HCT116 (cell line): ENCODE results near the gene DBX2. TPM values are rescaled to one million over a fixed set of nuclear protein-coding genes. Genes with fewer than 3 reads are reported as not detected.

Experiments used
- ATAC-seq: fragments of 200-7000 bp; cut with Tn5 transposase; 2 replicates; pipeline ENCODE4 v1.9.1; 2020; ENCODE audit warnings: mild to moderate bottlenecking, moderate library complexity
- BruUV-seq: library from RNA; stranded (reverse); fragments of 400-500 nt; replicated peaks from 2 replicates; lab custom pipeline; 2021; lab: Mats Ljungman, UMichigan
- CTCF ChIA-PET: fragments of 300-600 bp; sonication (Branson Sonifier 250); formaldehyde crosslinking; loops from one replicate; lab custom pipeline; 2021; ENCODE audit warnings: antibody characterized with exemption; lab: Charles Lee
- POLR2A ChIA-PET: fragments of 300-600, 350-600 bp; sonication (Branson Sonifier 250); formaldehyde crosslinking; loops from one replicate; lab custom pipeline; 2021; ENCODE audit warnings: antibody characterized with exemption; lab: Charles Lee
- RAD21 ChIA-PET, 2 experiments: fragments of 300-600 bp; sonication (Branson Sonifier 250); formaldehyde crosslinking; loops; one replicate each; lab custom pipeline; 2023; ENCODE audit warnings: low total read pairs in 2 of 2; ENCODE audit not compliant: uncharacterized antibody in 2 of 2, unreplicated experiment in 2 of 2, low non-redundant PET in 1 of 2; lab: Charles Lee
- DNase-seq: peaks from one replicate; pipeline ENCODE4 v3.0.0-alpha.2; 2010; ENCODE audit warnings: low read depth, low spot score
- H2AFZ ChIP-seq: fragments of 200-600 bp; shearing (Covaris generic), sonication (generic); 2 replicates; pipeline ENCODE4 v1.6.1; 2017; ENCODE audit warnings: low read depth, mixed run types, mixed read lengths, antibody characterized with exemption, low read length; ENCODE audit not compliant: poor library complexity, severe bottlenecking
- H3K27ac ChIP-seq: 2 replicates; pipeline ENCODE4 v1.5.1; 2012; ENCODE audit warnings: low read depth, low read length
- H3K27me3 ChIP-seq: fragments of 200-600 bp; sonication (generic); 2 replicates; pipeline ENCODE4 v1.6.1; 2016; ENCODE audit warnings: mixed run types, low read length, mixed read lengths; ENCODE audit not compliant: insufficient read depth
- H3K36me3 ChIP-seq, 2 experiments: fragments of 200-500 bp in 1 of 2; fragments of 200-600 bp in 1 of 2; sonication (Bioruptor generic) in 1 of 2; sonication (generic) in 1 of 2; 2 replicates each; pipeline versions ENCODE4 v1.5.1 to v1.6.1; 2014 to 2016; ENCODE audit warnings: low read length in 2 of 2, inconsistent platforms in 1 of 2, mixed read lengths in 1 of 2, mixed run types in 1 of 2; ENCODE audit not compliant: insufficient read depth in 2 of 2, control insufficient read depth in 1 of 2
- H3K4me1 ChIP-seq, 2 experiments: fragments of 200-600 bp in 1 of 2; sonication (generic) in 1 of 2; 2 replicates each; pipeline versions ENCODE4 v1.5.1 to v1.6.1; 2012 to 2017; ENCODE audit warnings: low read length in 2 of 2, inconsistent platforms in 1 of 2, mild to moderate bottlenecking in 1 of 2, mixed read lengths in 1 of 2, mixed run types in 1 of 2, moderate library complexity in 1 of 2; ENCODE audit not compliant: insufficient read depth in 2 of 2, control insufficient read depth in 1 of 2
- H3K4me2 ChIP-seq: fragments of 200-600 bp; sonication (generic); 2 replicates; pipeline ENCODE4 v1.6.1; 2017; ENCODE audit warnings: mixed run types, low read length, mixed read lengths
- H3K4me3 ChIP-seq, 2 experiments: fragments of 200-600 bp in 1 of 2; sonication (generic) in 1 of 2; replicated peaks in 1 of 2; 2 replicates each; pipeline ENCODE4 v1.5.1; 2011 to 2016; ENCODE audit warnings: low read length in 2 of 2, control low read depth in 1 of 2, low read depth in 1 of 2, mild to moderate bottlenecking in 1 of 2, mixed read lengths in 1 of 2, mixed run types in 1 of 2
- H3K79me2 ChIP-seq: fragments of 200-600 bp; sonication (generic); 2 replicates; pipeline ENCODE4 v1.6.1; 2017; ENCODE audit warnings: mild to moderate bottlenecking, mixed run types, low read length, moderate library complexity, mixed read lengths; ENCODE audit not compliant: insufficient read depth
- H3K9ac ChIP-seq: fragments of 200-600 bp; sonication (generic); 2 replicates; pipeline ENCODE4 v1.6.1; 2016; ENCODE audit warnings: low read length, mixed read lengths
- H3K9me2 ChIP-seq: fragments of 200-600 bp; sonication (generic), shearing (Covaris generic); 2 replicates; pipeline ENCODE4 v1.6.1; 2017; ENCODE audit warnings: mixed run types, mild to moderate bottlenecking, moderate library complexity; ENCODE audit not compliant: insufficient read depth
- H3K9me3 ChIP-seq, 2 experiments: fragments of 200-500 bp in 1 of 2; fragments of 200-600 bp in 1 of 2; sonication (Bioruptor generic) in 1 of 2; sonication (generic) in 1 of 2; 2 replicates each; pipeline ENCODE4 v1.6.1; 2014 to 2017; ENCODE audit warnings: low read length in 2 of 2, mixed read lengths in 2 of 2, inconsistent platforms in 1 of 2, low read depth in 1 of 2, mild to moderate bottlenecking in 1 of 2, mixed run types in 1 of 2, moderate library complexity in 1 of 2; ENCODE audit not compliant: control insufficient read depth in 1 of 2, insufficient read depth in 1 of 2
- H4K20me1 ChIP-seq: fragments of 200-600 bp; sonication (generic), shearing (Covaris generic); 2 replicates; pipeline ENCODE4 v1.6.1; 2017; ENCODE audit warnings: mixed run types, mild to moderate bottlenecking, moderate library complexity; ENCODE audit not compliant: insufficient read depth
- ATF3 ChIP-seq: IDR thresholded peaks from 2 replicates; pipeline ENCODE4 v1.6.1; 2012
- CBX3 ChIP-seq: IDR thresholded peaks from 2 replicates; pipeline ENCODE4 v1.6.1; 2012; ENCODE audit warnings: low read depth
- CTCF ChIP-seq, 3 experiments: fragments of 200-600 bp in 1 of 3; sonication (generic) in 1 of 3; IDR thresholded peaks in 2 of 3; conservative IDR thresholded peaks in 1 of 3; 2 replicates each; pipeline ENCODE4 v1.5.1; 2012 to 2017; ENCODE audit warnings: low read depth in 2 of 3, low read length in 2 of 3, antibody characterized with exemption in 1 of 3, borderline replicate concordance in 1 of 3, control low read depth in 1 of 3, mild to moderate bottlenecking in 1 of 3, mixed read lengths in 1 of 3, mixed run types in 1 of 3, moderate library complexity in 1 of 3; ENCODE audit not compliant: insufficient read depth in 1 of 3
- EGR1 ChIP-seq: IDR thresholded peaks from 2 replicates; pipeline ENCODE4 v1.6.1; 2012; ENCODE audit warnings: low read depth
- ELF1 ChIP-seq: IDR thresholded peaks from 2 replicates; pipeline ENCODE4 v1.6.1; 2012; ENCODE audit warnings: low read depth, borderline replicate concordance
- EZH2 ChIP-seq: fragments of 200-600 bp; sonication (generic); IDR thresholded peaks from 2 replicates; pipeline ENCODE4 v1.6.1; 2017; ENCODE audit warnings: antibody characterized with exemption, mixed run types
- EZH2phosphoT487 ChIP-seq: fragments of 200-600 bp; IDR thresholded peaks from 2 replicates; pipeline ENCODE4 v1.6.1; 2018; ENCODE audit warnings: antibody characterized with exemption, borderline replicate concordance
- FOSL1 ChIP-seq: IDR thresholded peaks from 2 replicates; pipeline ENCODE4 v1.6.1; 2012; ENCODE audit warnings: low read depth
- JUND ChIP-seq: IDR thresholded peaks from 2 replicates; pipeline ENCODE4 v1.6.1; 2012
- POLR2A ChIP-seq: IDR thresholded peaks from 2 replicates; pipeline ENCODE4 v1.7.0; 2011; ENCODE audit warnings: borderline replicate concordance; ENCODE audit not compliant: insufficient read depth, insufficient read length; ENCODE audit errors: extremely low read depth
- POLR2AphosphoS5 ChIP-seq: IDR thresholded peaks from 2 replicates; pipeline ENCODE4 v1.6.1; 2011; ENCODE audit warnings: mild to moderate bottlenecking, low read depth, low read length, moderate library complexity
- RAD21 ChIP-seq: IDR thresholded peaks from 2 replicates; pipeline ENCODE4 v1.6.1; 2012; ENCODE audit warnings: low read depth, mild to moderate bottlenecking
- SP1 ChIP-seq: IDR thresholded peaks from 2 replicates; pipeline ENCODE4 v1.6.1; 2012; ENCODE audit warnings: low read depth
- SRF ChIP-seq: IDR thresholded peaks from 2 replicates; pipeline ENCODE4 v1.6.1; 2012; ENCODE audit warnings: low read depth
- TCF7L2 ChIP-seq: IDR thresholded peaks from 2 replicates; pipeline ENCODE4 v1.7.0; 2011; ENCODE audit warnings: borderline replicate concordance, inconsistent platforms; ENCODE audit not compliant: insufficient read depth, insufficient read length; ENCODE audit errors: extremely low read depth
- YY1 ChIP-seq: IDR thresholded peaks from 2 replicates; pipeline ENCODE4 v1.6.1; 2011; ENCODE audit warnings: low read length, low read depth, moderate library complexity, mild to moderate bottlenecking; ENCODE audit not compliant: insufficient replicate concordance; ENCODE audit errors: extremely low read depth
- ZFX ChIP-seq: fragments of 450-650 bp; IDR thresholded peaks from 2 replicates; pipeline ENCODE4 v1.6.1; 2017
- ZNF274 ChIP-seq: fragments of 200-500 bp; sonication (Bioruptor generic); IDR thresholded peaks from 2 replicates; pipeline ENCODE4 v1.6.1; 2014; ENCODE audit warnings: mild to moderate bottlenecking, low read depth, low read length, inconsistent platforms
- intact Hi-C: fragments of 100-400 bp; cut with micrococcal nuclease; formaldehyde crosslinking; loops from 2 replicates; pipeline ENCODE4 v1.10.0; 2022
- total RNA-seq: library from RNA; stranded (reverse); gene quantifications from one replicate; pipeline ENCODE4 v1.2.1, GENCODE V29; 2021; ENCODE audit not compliant: unreplicated experiment
- TF ChIP-seq, protein P1 (sequence below): IDR thresholded peaks from 2 replicates; pipeline ENCODE4 v1.6.1; 2011; ENCODE audit warnings: mild to moderate bottlenecking, low read length, moderate library complexity; ENCODE audit not compliant: insufficient replicate concordance; ENCODE audit errors: extremely low read depth
- TF ChIP-seq, protein P2 (sequence below): IDR thresholded peaks from 2 replicates; pipeline ENCODE4 v1.6.1; 2012

Gene DBX2
- total RNA-seq, 1 experiment from 2014 or later = not detected

DNA sequence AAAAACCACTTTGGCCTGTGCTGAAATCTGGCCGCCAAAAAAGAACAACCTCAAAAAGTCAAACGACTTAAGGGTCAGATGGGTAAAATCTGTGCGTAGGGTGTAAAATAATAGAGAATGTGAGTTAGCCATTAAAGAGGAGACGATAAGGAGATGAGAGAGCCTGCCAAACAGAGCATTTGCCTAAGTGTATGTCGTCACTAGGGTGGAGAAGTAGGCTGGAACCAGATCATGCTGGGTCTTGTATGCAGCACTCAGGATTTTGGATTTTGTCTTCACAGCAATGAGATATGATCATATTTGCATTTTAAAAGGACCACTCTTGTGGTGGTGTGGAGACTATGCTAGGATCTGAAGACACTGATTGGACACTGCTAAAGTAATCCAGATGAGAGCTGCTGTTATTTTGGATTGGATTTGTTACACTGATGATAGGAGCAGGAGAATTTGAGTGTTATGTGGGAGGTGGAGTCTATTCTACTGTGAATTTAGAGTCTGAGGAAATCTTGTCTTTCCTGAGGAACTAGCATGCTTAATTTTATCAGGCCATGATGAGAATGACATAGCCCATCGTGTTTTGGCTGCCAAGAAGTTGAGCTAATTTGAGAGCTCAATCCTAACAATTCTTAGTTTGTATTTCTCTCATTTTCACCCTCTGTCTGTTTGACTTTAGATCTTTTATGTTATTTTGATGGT lies 24.8 kb upstream of the DBX2 start:
- RAD21 ChIA-PET = no interaction called here
- no peak for DNase-seq
- H2AFZ ChIP-seq = no peak overlapping the region

More for the DNA sequence above, 24.8 kb upstream of the DBX2 start:
- Histone ChIP-seq H3K27me3 (no peaks in the 10 kb centered on the region), H3K9ac (no peak overlapping the region), H3K4me1 (no peaks in the 10 kb centered on the region), H3K27ac (no peak overlapping the region), H3K4me2 (no peak overlapping the region), H3K36me3 (no peaks in the 10 kb centered on the region), H3K4me3 (no peak overlapping the region), H3K9me3 (no peaks in the 10 kb centered on the region), H3K9me2 (no peaks in the 10 kb centered on the region), H3K79me2 (no peaks in the 10 kb centered on the region), H4K20me1 (no peaks in the 10 kb centered on the region)
- TF ChIP-seq JUND (no peak), FOSL1 (no peak), EZH2phosphoT487 (no peak), TCF7L2 (no peak), POLR2A (no peak), POLR2AphosphoS5 (no peak), ZFX (no peak), EZH2 (no peak), SRF (no peak), ZNF274 (no peak), CBX3 (no peak), ELF1 (no peak), EGR1 (no peak), YY1 (no peak), SP1 (no peak), RAD21 (no peak), ATF3 (no peak), CTCF (IDR thresholded peaks at IDR 0.05 in 2 of 3, conservative IDR thresholded peaks at IDR 0.05 in 1 of 3; ENCODE audit: borderline replicate concordance in 1 of 3, insufficient read depth in 1 of 3, low read depth in 2 of 3, low read length in 2 of 3) (no peak)
- TF ChIP-seq, protein P1, sequence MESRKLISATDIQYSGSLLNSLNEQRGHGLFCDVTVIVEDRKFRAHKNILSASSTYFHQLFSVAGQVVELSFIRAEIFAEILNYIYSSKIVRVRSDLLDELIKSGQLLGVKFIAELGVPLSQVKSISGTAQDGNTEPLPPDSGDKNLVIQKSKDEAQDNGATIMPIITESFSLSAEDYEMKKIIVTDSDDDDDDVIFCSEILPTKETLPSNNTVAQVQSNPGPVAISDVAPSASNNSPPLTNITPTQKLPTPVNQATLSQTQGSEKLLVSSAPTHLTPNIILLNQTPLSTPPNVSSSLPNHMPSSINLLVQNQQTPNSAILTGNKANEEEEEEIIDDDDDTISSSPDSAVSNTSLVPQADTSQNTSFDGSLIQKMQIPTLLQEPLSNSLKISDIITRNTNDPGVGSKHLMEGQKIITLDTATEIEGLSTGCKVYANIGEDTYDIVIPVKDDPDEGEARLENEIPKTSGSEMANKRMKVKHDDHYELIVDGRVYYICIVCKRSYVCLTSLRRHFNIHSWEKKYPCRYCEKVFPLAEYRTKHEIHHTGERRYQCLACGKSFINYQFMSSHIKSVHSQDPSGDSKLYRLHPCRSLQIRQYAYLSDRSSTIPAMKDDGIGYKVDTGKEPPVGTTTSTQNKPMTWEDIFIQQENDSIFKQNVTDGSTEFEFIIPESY = no peak
- TF ChIP-seq, protein P2, sequence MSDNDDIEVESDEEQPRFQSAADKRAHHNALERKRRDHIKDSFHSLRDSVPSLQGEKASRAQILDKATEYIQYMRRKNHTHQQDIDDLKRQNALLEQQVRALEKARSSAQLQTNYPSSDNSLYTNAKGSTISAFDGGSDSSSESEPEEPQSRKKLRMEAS = no peak
- BruUV-seq = no TSS peak
- CTCF ChIA-PET = no interaction called here
- intact Hi-C loops = no loop called here
- no peak for ATAC-seq
- POLR2A ChIA-PET = interaction anchor here (0.7 kb wide), 1 partner anchor 63 kb away, joined by 3 read pairs; no protein-coding TSS in a partner anchor
